Aorta (tissue), 5 donors: ENCODE measurements around the gene ATG16L1. TPM values are rescaled to one million over a fixed set of nuclear protein-coding genes. Genes with fewer than 3 reads are reported as not detected.

Experiments
- ATAC-seq: fragments of 200-7000 bp; cut with Tn5 transposase; one replicate; pipeline ENCODE4 v1.9.1; 2022; ENCODE audit warnings: moderate library complexity; ENCODE audit not compliant: low FRiP score
- DNase-seq, 2 donors: peaks; one replicate each; pipeline ENCODE4 v3.0.0-alpha.2; 2020
- H3K27ac ChIP-seq, 2 donors: one replicate each; pipeline ENCODE4 v1.5.1; 2013; ENCODE audit warnings: low read length in 2 of 2, mild to moderate bottlenecking in 2 of 2, moderate library complexity in 2 of 2, control low read depth in 1 of 2, inconsistent platforms in 1 of 2, low read depth in 1 of 2
- H3K27me3 ChIP-seq, 2 donors: one replicate each; pipeline ENCODE4 v1.6.1; 2013; ENCODE audit warnings: control low read depth in 1 of 2, low read length in 1 of 2, mild to moderate bottlenecking in 1 of 2, moderate library complexity in 1 of 2; ENCODE audit not compliant: insufficient read depth in 2 of 2, control insufficient read depth in 1 of 2
- H3K36me3 ChIP-seq, 2 donors: one replicate each; pipeline ENCODE4 v1.6.1; 2013; ENCODE audit warnings: control low read depth in 1 of 2, low read length in 1 of 2, mild to moderate bottlenecking in 1 of 2; ENCODE audit not compliant: insufficient read depth in 2 of 2, control insufficient read depth in 1 of 2
- H3K4me1 ChIP-seq, 2 donors: one replicate each; pipeline ENCODE4 v1.6.1; 2013; ENCODE audit warnings: low read length in 2 of 2, control low read depth in 1 of 2, mild to moderate bottlenecking in 1 of 2, moderate library complexity in 1 of 2; ENCODE audit not compliant: insufficient read depth in 2 of 2, control insufficient read depth in 1 of 2
- H3K4me3 ChIP-seq, 2 donors: one replicate each; pipeline ENCODE4 v1.5.1; 2013; ENCODE audit warnings: low read length in 2 of 2, control low read depth in 1 of 2, mild to moderate bottlenecking in 1 of 2
- H3K9me3 ChIP-seq: one replicate; pipeline ENCODE4 v1.6.1; 2013; ENCODE audit warnings: mild to moderate bottlenecking, low read length; ENCODE audit not compliant: control insufficient read depth
- WGBS, 2 donors: extraction: QIAGEN DNeasy Blood & Tissue Kit; methylation state at CpG; one replicate each; pipeline ENCODE4 v1.1.7; 2013; 5-methylcytosine and 5-hydroxymethylcytosine counted together
- intact Hi-C, 2 donors: fragments of 100-400 bp; cut with DNase I; formaldehyde crosslinking; loops; one replicate each; pipeline versions ENCODE4 v1.14.2 to v1.15.0; 2022
- polyA plus RNA-seq, 2 donors: library from polyadenylated mRNA; stranded (reverse); fragments of 200-250 nt; gene quantifications; one replicate each; pipeline ENCODE4 v1.2.3, GENCODE V29; 2013
- total RNA-seq, 2 donors: library from RNA; stranded (reverse); fragmentation: NEBNext Ultra II Directional; extraction: Animal tissue kit (Norgen Biotek cat#: 25700); gene quantifications; one replicate each; pipeline ENCODE4 v1.2.1, GENCODE V29; 2021
- donor health status: healthy with polysubstance abuse.
- donor health status: Bipolar disorder and iron deficiency.
- donor health status: DM: no; HTN: no; CAD: no.
- donor health status: DM: no; HTN: no; CAD: no.
- donor health status: DM: yes; HTN: yes; CAD: no.

Gene ATG16L1
- total and polyA plus RNA-seq, 4 donors: 6.4 to 30.1 (median 17.1) TPM

DNA sequence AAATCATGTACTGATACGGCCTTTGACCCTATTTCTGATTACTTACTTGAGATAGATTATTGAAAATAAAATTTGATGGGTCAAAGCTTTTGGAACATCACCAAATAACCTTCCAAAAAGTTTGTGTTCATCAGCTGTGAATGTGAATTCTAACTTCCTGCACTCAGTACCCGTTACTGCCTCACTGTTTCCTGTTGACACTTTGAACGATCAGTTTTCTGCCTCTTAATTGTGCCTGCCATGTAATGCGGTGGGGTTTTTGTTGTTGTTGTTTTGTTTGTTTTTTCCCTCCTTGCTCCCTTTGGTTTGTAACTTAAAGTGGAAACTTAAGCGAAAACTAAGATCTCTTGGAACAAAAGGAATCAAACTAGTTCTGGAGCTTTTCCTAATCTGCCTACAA lies 18.9 kb downstream of the ATG16L1 start:
- DNase-seq (no peak), ATAC-seq (no peak)
- Histone ChIP-seq H3K4me1 (no peaks in the 10 kb centered on the region), H3K27me3 (no peaks in the 10 kb centered on the region), H3K36me3 (peaks cover 18 to 20% of the 10 kb centered on the region in 2 donors), H3K27ac (no peak overlapping the region), H3K9me3 (no peaks in the 10 kb centered on the region), H3K4me3 (no peak overlapping the region)
- 73 to 75% methylated on average over 5 of the region's 5 CpGs for WGBS, 2 donors
- intact Hi-C loops: no loop called here

DNA sequence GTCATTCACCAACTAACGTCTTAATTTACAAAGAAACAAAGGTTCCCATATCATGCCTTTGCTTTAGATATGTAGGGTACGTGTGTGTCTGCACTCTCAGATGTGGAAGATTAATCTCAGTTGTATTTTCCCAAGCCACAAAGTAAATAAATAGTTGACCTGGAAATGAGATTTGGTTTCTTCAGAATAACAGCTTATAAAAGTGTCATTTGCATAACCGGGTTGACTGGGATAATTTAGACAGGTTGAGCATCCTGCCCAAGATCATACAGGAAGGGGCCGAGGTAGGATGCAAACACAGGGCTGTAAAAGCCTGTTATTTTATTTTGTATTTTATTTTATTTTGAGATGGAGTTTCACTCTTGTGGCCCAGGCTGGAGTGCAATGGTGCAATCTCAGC lies 19.5 kb downstream of the ATG16L1 start:
- ATAC-seq (no peak), DNase-seq (no peak)
- Histone ChIP-seq H3K4me1 (no peaks in the 10 kb centered on the region), H3K9me3 (no peaks in the 10 kb centered on the region), H3K27ac (no peak overlapping the region), H3K36me3 (peaks cover 21 to 22% of the 10 kb centered on the region in 2 donors), H3K4me3 (no peak overlapping the region), H3K27me3 (no peaks in the 10 kb centered on the region)
- intact Hi-C loops: no loop called here
- WGBS, 2 donors: 84 to 85% methylated on average over 4 of the region's 4 CpGs

DNA sequence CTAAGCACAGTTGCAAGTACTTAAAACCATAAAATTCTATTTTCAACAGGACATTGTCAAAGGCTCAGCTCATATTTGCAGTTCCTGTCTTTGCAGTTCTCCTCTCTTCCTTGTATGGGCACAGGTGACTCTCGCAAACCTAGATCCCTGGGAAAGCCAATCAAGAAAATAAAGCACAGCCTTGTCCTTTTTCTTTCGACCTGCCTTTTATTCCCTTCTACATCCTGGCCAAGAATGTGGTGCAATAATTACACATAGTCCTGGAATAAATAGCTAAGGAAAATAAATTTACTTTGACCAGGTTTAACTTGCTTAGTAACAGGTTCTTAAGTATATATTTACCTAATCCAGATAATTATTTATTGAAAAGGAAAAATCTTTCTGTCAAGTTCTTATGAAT lies 20.2 kb downstream of the ATG16L1 start:
- no peak overlapping the region for H3K4me3 ChIP-seq
- no peak overlapping the region for H3K27ac ChIP-seq
- no peaks in the 10 kb centered on the region for H3K4me1 ChIP-seq
- intact Hi-C loops: no loop called here
- ATAC-seq (no peak), DNase-seq (no peak)
- H3K27me3 ChIP-seq: no peaks in the 10 kb centered on the region
- WGBS, 2 donors: 85 to 91% methylated on average over 2 of the region's 2 CpGs
- H3K9me3 ChIP-seq: no peaks in the 10 kb centered on the region
- peaks cover 14 to 22% of the 10 kb centered on the region in 2 donors for H3K36me3 ChIP-seq

DNA sequence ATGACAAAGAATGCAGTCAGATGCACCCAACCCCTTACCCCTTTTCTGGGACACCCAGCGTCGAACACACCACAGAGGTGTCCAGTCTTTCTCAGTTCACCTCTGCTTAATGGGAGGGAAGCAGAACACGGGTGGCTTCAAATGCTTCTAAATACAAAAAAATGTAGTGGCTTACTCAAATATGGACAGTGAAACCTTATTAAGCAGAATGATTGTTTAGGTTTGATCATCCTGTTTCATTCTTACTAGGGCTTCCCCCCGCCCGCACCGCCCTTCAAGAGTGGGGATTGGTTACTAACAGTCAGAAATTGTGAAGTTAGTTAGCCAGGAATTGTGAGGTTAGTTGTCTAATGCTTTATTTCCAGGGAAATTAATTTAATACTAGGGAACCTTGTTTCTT lies 21.6 kb downstream of the ATG16L1 start:
- H3K4me1 ChIP-seq: no peaks in the 10 kb centered on the region
- intact Hi-C loops: no loop called here
- no peak overlapping the region for H3K4me3 ChIP-seq
- DNase-seq (no peak), ATAC-seq (no peak)
- H3K9me3 ChIP-seq: no peaks in the 10 kb centered on the region
- 83% methylated on average over 6 of the region's 6 CpGs for WGBS, 2 donors
- H3K36me3 ChIP-seq: peaks cover 20 to 24% of the 10 kb centered on the region in 2 donors
- H3K27ac ChIP-seq: no peak overlapping the region
- no peaks in the 10 kb centered on the region for H3K27me3 ChIP-seq

DNA sequence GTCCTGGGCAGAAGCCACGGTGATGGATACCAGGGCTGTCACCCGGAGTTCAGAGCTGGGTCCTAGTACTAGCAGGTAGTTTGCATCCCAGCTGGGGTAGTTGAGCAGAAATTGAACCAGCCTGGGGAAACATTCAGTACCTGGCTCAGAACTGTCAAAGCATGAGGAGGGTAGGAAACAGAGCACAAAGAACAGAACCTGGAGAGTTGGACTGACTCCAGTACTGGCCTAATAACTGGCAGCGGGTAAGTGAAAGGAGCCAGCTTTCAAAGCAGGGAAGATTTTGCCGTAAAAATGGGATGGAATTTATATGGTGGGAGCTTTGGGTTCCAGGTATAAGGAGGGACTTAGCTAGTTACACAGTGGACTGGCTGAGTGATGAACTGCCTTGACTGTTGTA lies 23.8 kb downstream of the ATG16L1 start:
- DNase-seq (no peak), ATAC-seq (no peak)
- Histone ChIP-seq H3K27ac (no peak overlapping the region), H3K36me3 (peaks cover 20 to 25% of the 10 kb centered on the region in 2 donors), H3K4me1 (no peaks in the 10 kb centered on the region), H3K27me3 (no peaks in the 10 kb centered on the region), H3K9me3 (no peaks in the 10 kb centered on the region), H3K4me3 (no peak overlapping the region)
- intact Hi-C loops: no loop called here
- WGBS, 2 donors: 82 to 86% methylated on average over 4 of the region's 4 CpGs

DNA sequence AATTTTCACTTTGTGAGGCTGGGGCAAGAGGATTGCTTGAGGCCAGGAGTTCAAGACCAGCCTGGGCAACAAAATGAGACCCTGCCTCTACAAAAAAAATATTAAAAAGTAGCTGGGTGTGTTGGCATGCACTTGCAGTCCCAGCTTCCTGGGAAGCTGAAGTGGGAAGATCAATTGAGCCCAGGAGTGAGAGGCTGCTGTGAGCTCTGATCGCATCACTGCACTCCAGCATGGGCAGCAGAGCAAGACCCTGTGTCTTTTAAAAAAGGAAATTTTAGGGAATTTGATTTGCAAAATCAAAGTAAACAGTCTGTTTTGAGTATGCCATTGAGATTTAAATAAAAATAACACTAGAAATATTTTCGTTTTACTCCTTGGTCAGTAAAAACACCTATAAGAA lies 27.4 kb downstream of the ATG16L1 start:
- Histone ChIP-seq H3K4me3 (no peak overlapping the region), H3K4me1 (no peaks in the 10 kb centered on the region), H3K9me3 (no peaks in the 10 kb centered on the region), H3K36me3 (peaks cover 11 to 25% of the 10 kb centered on the region in 2 donors), H3K27ac (no peak overlapping the region), H3K27me3 (no peaks in the 10 kb centered on the region)
- DNase-seq (no peak), ATAC-seq (no peak)
- 92% methylated on average over 2 of the region's 2 CpGs for WGBS, 2 donors
- intact Hi-C loops: no loop called here

DNA sequence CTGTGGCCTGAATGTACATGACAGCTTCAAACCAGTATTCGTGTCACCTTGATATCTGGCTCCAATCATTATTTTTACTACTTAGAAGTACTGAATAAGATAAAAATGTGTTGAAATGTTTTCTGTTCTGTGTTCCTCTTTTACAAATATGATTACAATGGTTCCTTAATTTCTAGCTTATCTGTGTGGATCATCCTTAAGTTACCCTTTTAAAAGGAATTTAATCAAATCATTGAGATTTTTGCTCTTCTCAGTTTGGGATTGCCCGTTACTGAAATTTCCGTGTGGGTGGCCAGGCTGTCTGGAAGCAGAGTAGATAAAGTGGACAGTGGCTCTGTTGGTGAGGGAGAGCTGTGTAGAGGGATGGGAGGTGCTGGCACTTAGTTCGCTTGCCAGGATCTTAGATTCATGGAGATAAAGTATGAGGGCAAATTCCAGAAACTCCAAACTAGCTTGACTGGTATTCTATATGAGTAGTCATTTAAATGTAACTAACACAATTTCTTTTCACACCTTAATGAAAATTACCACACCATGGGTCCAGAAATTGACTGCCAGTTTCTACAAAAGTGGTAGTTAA lies 28.7 kb downstream of the ATG16L1 start:
- WGBS, 2 donors: 76 to 77% methylated on average over 4 of the region's 4 CpGs
- no peak for ATAC-seq
- H3K27ac ChIP-seq: no peak overlapping the region

DNA sequence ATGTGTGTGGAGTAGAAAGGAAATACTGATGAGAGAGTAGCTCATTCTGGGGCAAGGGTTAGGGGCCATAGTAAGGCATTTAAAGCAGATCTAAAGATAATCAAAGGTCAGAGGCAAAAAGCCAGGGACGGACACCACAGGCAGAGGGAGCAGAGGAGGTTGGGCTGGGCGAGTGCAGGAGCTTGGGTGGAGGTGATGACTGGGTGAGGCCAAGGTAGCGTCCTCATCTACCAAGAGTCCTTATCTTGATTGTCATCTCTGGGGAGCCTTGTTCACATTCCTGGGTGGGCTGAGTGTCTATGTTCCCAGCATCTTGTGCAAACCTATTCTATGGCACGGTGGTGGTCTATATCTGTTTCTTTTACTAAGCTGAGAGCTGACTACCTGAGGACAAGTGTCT lies 30.1 kb downstream of the ATG16L1 start:
- no peaks in the 10 kb centered on the region for H3K27me3 ChIP-seq
- H3K9me3 ChIP-seq: no peaks in the 10 kb centered on the region
- ATAC-seq (no peak), DNase-seq (no peak)
- H3K4me3 ChIP-seq: no peak overlapping the region
- 87 to 92% methylated on average over 4 of the region's 4 CpGs for WGBS, 2 donors
- no peak overlapping the region for H3K27ac ChIP-seq
- peaks cover 13 to 18% of the 10 kb centered on the region in 2 donors for H3K36me3 ChIP-seq
- H3K4me1 ChIP-seq: no peaks in the 10 kb centered on the region
- intact Hi-C loops: no loop called here

More for the DNA sequence above, 28.7 kb downstream of the ATG16L1 start:
- H3K4me3 ChIP-seq: no peak overlapping the region
- peaks cover 15 to 22% of the 10 kb centered on the region in 2 donors for H3K36me3 ChIP-seq
- DNase-seq: no peak
- H3K9me3 ChIP-seq: no peaks in the 10 kb centered on the region
- H3K27me3 ChIP-seq: no peaks in the 10 kb centered on the region
- H3K4me1 ChIP-seq: no peaks in the 10 kb centered on the region
- intact Hi-C loops: no loop called here

DNA sequence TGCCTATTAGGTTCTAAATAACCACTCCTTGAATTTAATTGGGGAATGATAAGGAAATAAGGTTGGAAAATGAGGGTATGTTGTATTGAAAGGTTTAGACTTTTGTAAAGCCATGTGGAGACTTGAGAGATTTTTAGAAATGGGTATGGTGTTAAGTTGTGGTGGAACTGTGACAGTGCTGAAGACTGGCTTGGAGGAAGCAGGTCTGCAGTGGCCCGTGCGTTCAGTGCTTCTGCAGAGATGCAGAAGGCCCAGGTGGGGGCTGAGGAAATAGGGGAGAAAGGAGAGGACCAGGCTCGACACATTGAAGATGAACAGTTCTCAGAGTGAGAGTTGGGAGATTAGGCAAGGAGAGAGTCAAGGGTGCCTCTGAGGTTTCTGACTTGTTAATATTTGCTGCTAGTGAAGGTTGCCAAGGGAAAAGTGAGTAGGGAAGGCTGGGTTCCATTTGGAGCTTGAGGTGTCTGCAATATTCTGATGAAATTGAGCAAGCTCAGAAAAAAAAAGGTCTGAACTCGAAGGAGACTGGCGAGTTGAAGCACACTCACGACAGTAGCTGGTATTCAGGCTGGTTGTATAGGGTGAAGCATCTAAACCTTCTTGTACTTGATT lies 30.6 kb downstream of the ATG16L1 start:
- Histone ChIP-seq H3K27ac (no peak overlapping the region), H3K36me3 (peaks cover 16 to 21% of the 10 kb centered on the region in 2 donors), H3K27me3 (no peaks in the 10 kb centered on the region), H3K9me3 (no peaks in the 10 kb centered on the region), H3K4me1 (no peaks in the 10 kb centered on the region), H3K4me3 (no peak overlapping the region)
- WGBS, 2 donors: 92 to 94% methylated on average over 6 of the region's 6 CpGs
- no peak for DNase-seq
- no peak for ATAC-seq
- intact Hi-C loops: no loop called here
